GM18907 (cell line): Measurements from ENCODE around the gene DNAH11.
"Not testable (repeated sequence)": the region's sequence is repeated elsewhere in the genome, so short reads cannot be mapped to it uniquely, and the experiment has no call there.

Experiments used
- ATAC-seq: cut with Tn5 transposase; IDR thresholded peaks from one replicate; pipeline ENCODE4 v1.9.1; 2021; ENCODE audit warnings: mild to moderate bottlenecking, moderate library complexity; ENCODE audit not compliant: unreplicated experiment

The DNAH11 gene

GRCh38 chr7:21768279-21768678 lies 225.4 kb downstream of the DNAH11 start:
- ATAC-seq, result no peak

GRCh38 chr7:21771266-21771665 lies 228.4 kb downstream of the DNAH11 start:
- ATAC-seq, result no peak

- ATAC-seq, result no peak
Observed at GRCh38 chr7:21771906-21772610, 229.2 kb downstream of the DNAH11 start.

- ATAC-seq, result no peak
Observed at GRCh38 chr7:21773326-21773725, 230.5 kb downstream of the DNAH11 start.

GRCh38 chr7:21777921-21778320 lies 235.1 kb downstream of the DNAH11 start:
- no peak for ATAC-seq

GRCh38 chr7:21778953-21779352 lies 236.1 kb downstream of the DNAH11 start:
- ATAC-seq, result no peak

- ATAC-seq, result no peak
Observed at GRCh38 chr7:21782996-21783395, 240.2 kb downstream of the DNAH11 start.

- ATAC-seq, result no peak
Observed at GRCh38 chr7:21784989-21785388, 242.2 kb downstream of the DNAH11 start.

- no peak for ATAC-seq
Observed at GRCh38 chr7:21805791-21806190, 263.0 kb downstream of the DNAH11 start.

GRCh38 chr7:21806388-21806787 lies 263.5 kb downstream of the DNAH11 start:
- ATAC-seq, result no peak

- no peak for ATAC-seq
Observed at GRCh38 chr7:21819048-21819447, 276.2 kb downstream of the DNAH11 start.

- ATAC-seq, result no peak
Observed at GRCh38 chr7:21828841-21829240, 286.0 kb downstream of the DNAH11 start.

GRCh38 chr7:21829731-21830130 lies 286.9 kb downstream of the DNAH11 start:
- no peak for ATAC-seq

GRCh38 chr7:21844742-21845141 lies 301.9 kb downstream of the DNAH11 start:
- no peak for ATAC-seq

GRCh38 chr7:21850531-21851285 lies 307.9 kb downstream of the DNAH11 start:
- ATAC-seq, result no peak

GRCh38 chr7:21851559-21851967 lies 308.7 kb downstream of the DNAH11 start:
- no peak for ATAC-seq

- ATAC-seq, result not testable (repeated sequence)
Observed at GRCh38 chr7:21865631-21866204, 322.9 kb downstream of the DNAH11 start.

- ATAC-seq, result no peak
Observed at GRCh38 chr7:21866731-21867130, 323.9 kb downstream of the DNAH11 start.

GRCh38 chr7:21867226-21867625 lies 324.4 kb downstream of the DNAH11 start:
- ATAC-seq, result no peak

GRCh38 chr7:21867816-21868575 lies 325.2 kb downstream of the DNAH11 start:
- ATAC-seq, result no peak

- ATAC-seq, result no peak
Observed at GRCh38 chr7:21868576-21868850, 325.7 kb downstream of the DNAH11 start.
